Measurements from ENCODE around the gene SIRT5. TPM values are rescaled to one million over a fixed set of nuclear protein-coding genes. Genes with fewer than 3 reads are reported as not detected.

SIRT5 gene
- total RNA-seq (2014; rRNA removed; shearing (Covaris generic); ENCODE audit: low replicate concordance): 20.1 and 31.6 TPM in 2 replicates

- in situ Hi-C loops (cut with HindIII; ENCODE audit: low pct_unique_long_range_greater_than_20kb, low sequenced_read_pairs): no loop called here
Observed at GRCh38 chr6:13574571-13575376, at the start of gene SIRT5. SIRT5 (plus strand) TSS chr6:13574601; CDS start chr6:13584111, 9,510 bp downstream.

GRCh38 chr6:13524801-13525508 is 49.4 kb upstream of the SIRT5 start:
- no peak for DNase-seq (ENCODE audit: low read depth)
- in situ Hi-C loops (cut with HindIII; ENCODE audit: low pct_unique_long_range_greater_than_20kb, low sequenced_read_pairs): no loop called here

More at GRCh38 chr6:13574571-13575376, at the start of gene SIRT5:
- peak; percentile 93 for DNase-seq (ENCODE audit: low read depth)

GRCh38 chr6:13526357-13526726 is 48.1 kb upstream of the SIRT5 start:
- no peak for DNase-seq (ENCODE audit: low read depth)
- in situ Hi-C loops (cut with HindIII; ENCODE audit: low pct_unique_long_range_greater_than_20kb, low sequenced_read_pairs): no loop called here

GRCh38 chr6:13526727-13527670 is 47.4 kb upstream of the SIRT5 start:
- in situ Hi-C loops (cut with HindIII; ENCODE audit: low pct_unique_long_range_greater_than_20kb, low sequenced_read_pairs): no loop called here
- no peak for DNase-seq (ENCODE audit: low read depth)

- no peak for DNase-seq (ENCODE audit: low read depth)
- in situ Hi-C loops (cut with HindIII; ENCODE audit: low pct_unique_long_range_greater_than_20kb, low sequenced_read_pairs): no loop called here
Observed at GRCh38 chr6:13527671-13528056, 46.7 kb upstream of the SIRT5 start.

GRCh38 chr6:13528232-13528631 is 46.2 kb upstream of the SIRT5 start:
- no peak for DNase-seq (ENCODE audit: low read depth)
- in situ Hi-C loops (cut with HindIII; ENCODE audit: low pct_unique_long_range_greater_than_20kb, low sequenced_read_pairs): no loop called here

GRCh38 chr6:13528777-13529343 is 45.5 kb upstream of the SIRT5 start:
- DNase-seq (ENCODE audit: low read depth): no peak
- in situ Hi-C loops (cut with HindIII; ENCODE audit: low pct_unique_long_range_greater_than_20kb, low sequenced_read_pairs): no loop called here

- DNase-seq (ENCODE audit: low read depth): no peak
- in situ Hi-C loops (cut with HindIII; ENCODE audit: low pct_unique_long_range_greater_than_20kb, low sequenced_read_pairs): no loop called here
Observed at GRCh38 chr6:13531956-13532355, 42.4 kb upstream of the SIRT5 start.

- in situ Hi-C loops (cut with HindIII; ENCODE audit: low pct_unique_long_range_greater_than_20kb, low sequenced_read_pairs): no loop called here
Observed at GRCh38 chr6:13534536-13534935, 39.9 kb upstream of the SIRT5 start.

GRCh38 chr6:13535306-13535705 is 39.1 kb upstream of the SIRT5 start:
- DNase-seq (ENCODE audit: low read depth): no peak
- in situ Hi-C loops (cut with HindIII; ENCODE audit: low pct_unique_long_range_greater_than_20kb, low sequenced_read_pairs): no loop called here

More at GRCh38 chr6:13534536-13534935, 39.9 kb upstream of the SIRT5 start:
- DNase-seq (ENCODE audit: low read depth): no peak

- no peak for DNase-seq (ENCODE audit: low read depth)
- in situ Hi-C loops (cut with HindIII; ENCODE audit: low pct_unique_long_range_greater_than_20kb, low sequenced_read_pairs): no loop called here
Observed at GRCh38 chr6:13536796-13537526, 37.4 kb upstream of the SIRT5 start.

GRCh38 chr6:13537527-13537897 is 36.9 kb upstream of the SIRT5 start:
- in situ Hi-C loops (cut with HindIII; ENCODE audit: low pct_unique_long_range_greater_than_20kb, low sequenced_read_pairs): no loop called here
- DNase-seq (ENCODE audit: low read depth): no peak

GRCh38 chr6:13538084-13538483 is 36.3 kb upstream of the SIRT5 start:
- no peak for DNase-seq (ENCODE audit: low read depth)
- in situ Hi-C loops (cut with HindIII; ENCODE audit: low pct_unique_long_range_greater_than_20kb, low sequenced_read_pairs): no loop called here

- no peak for DNase-seq (ENCODE audit: low read depth)
- in situ Hi-C loops (cut with HindIII; ENCODE audit: low pct_unique_long_range_greater_than_20kb, low sequenced_read_pairs): no loop called here
Observed at GRCh38 chr6:13538600-13538999, 35.8 kb upstream of the SIRT5 start.

- no peak for DNase-seq (ENCODE audit: low read depth)
- in situ Hi-C loops (cut with HindIII; ENCODE audit: low pct_unique_long_range_greater_than_20kb, low sequenced_read_pairs): no loop called here
Observed at GRCh38 chr6:13539572-13539971, 34.8 kb upstream of the SIRT5 start.

GRCh38 chr6:13541496-13541895 is 32.9 kb upstream of the SIRT5 start:
- no peak for DNase-seq (ENCODE audit: low read depth)
- in situ Hi-C loops (cut with HindIII; ENCODE audit: low pct_unique_long_range_greater_than_20kb, low sequenced_read_pairs): no loop called here

- in situ Hi-C loops (cut with HindIII; ENCODE audit: low pct_unique_long_range_greater_than_20kb, low sequenced_read_pairs): no loop called here
- no peak for DNase-seq (ENCODE audit: low read depth)
Observed at GRCh38 chr6:13544454-13545186, 29.8 kb upstream of the SIRT5 start.

Measured in Caki2 (cell line).